Pancreas (tissue), 10 donors: Measurements from ENCODE around the gene ADAMTS19. TPM values are rescaled to one million over a fixed set of nuclear protein-coding genes. Genes with fewer than 3 reads are reported as not detected.
"Not testable (repeated sequence)": the region's sequence is repeated elsewhere in the genome, so short reads cannot be mapped to it uniquely, and the experiment has no call there.

Experiments
- ATAC-seq, 4 donors: fragments of 200-7000 bp; cut with Tn5 transposase; one replicate each; pipeline versions ENCODE4 v1.8.0 to v1.9.1; 2020; ENCODE audit warnings: mild to moderate bottlenecking in 4 of 4, moderate library complexity in 4 of 4
- DNase-seq, 6 donors: peaks; one replicate each; pipeline ENCODE4 v3.0.0-alpha.2; 2020
- FAIRE-seq: peaks from 2 replicates; lab custom pipeline; 2012; peaks lifted over from hg19 to GRCh38; lab: Jason Lieb, UNC
- H3K27ac ChIP-seq, 4 donors: fragments of 200-600 bp; sonication (generic); 1 replicate in 3 of 4; 2 replicates in 1 of 4; pipeline versions ENCODE4 v1.5.0 to v1.8.0; 2020
- H3K27me3 ChIP-seq, 4 donors: fragments of 200-600 bp; one replicate each; pipeline ENCODE4 v1.8.0; 2021
- H3K36me3 ChIP-seq, 3 donors: fragments of 200-600 bp; sonication (generic) in 1 of 3; one replicate each; pipeline versions ENCODE4 v1.5.0 to v1.8.0; 2020 to 2021
- H3K4me1 ChIP-seq, 3 donors: fragments of 200-600 bp; one replicate each; pipeline ENCODE4 v1.8.0; 2021
- H3K4me3 ChIP-seq, 4 donors: fragments of 200-600 bp; sonication (generic) in 2 of 4; one replicate each; pipeline versions ENCODE4 v1.5.0 to v1.8.0; 2020 to 2021
- H3K9me3 ChIP-seq, 4 donors: fragments of 200-600 bp; one replicate each; pipeline ENCODE4 v1.8.0; 2021
- CTCF ChIP-seq, 4 donors: fragments of 200-600 bp; sonication (generic) in 3 of 4; IDR thresholded peaks; one replicate each; pipeline versions ENCODE4 v1.5.0 to v1.8.0; 2021; ENCODE audit warnings: antibody characterized with exemption in 4 of 4
- WGBS, 2 donors: extraction: QIAGEN DNeasy Blood & Tissue Kit; methylation state at CpG; one replicate each; pipeline ENCODE4 v1.1.7; 2013; 5-methylcytosine and 5-hydroxymethylcytosine counted together
- intact Hi-C, 3 donors: fragments of 100-400 bp; cut with DNase I; formaldehyde crosslinking; loops; one replicate each; pipeline versions ENCODE4 v1.11.1 to v1.14.2; 2022
- polyA plus RNA-seq, 2 donors: library from polyadenylated mRNA; stranded (reverse); fragments of 200-250 nt; gene quantifications; one replicate each; pipeline ENCODE4 v1.2.3, GENCODE V29; 2013
- total RNA-seq, 6 donors: library from RNA; stranded (reverse); fragmentation: NEBNext Ultra II Directional in 4 of 6; extraction: Animal tissue kit (Norgen Biotek cat#: 25700) in 4 of 6; gene quantifications; one replicate each; pipeline versions ENCODE4 v1.2.1 to v1.2.4, GENCODE V29; 2021 to 2023
- donor health status: healthy with polysubstance abuse.
- donor health status: DM: no; HTN: no; CAD: no; lungs with moderate emphysema.
- donor health status: DM: no; HTN: no; CAD: no.
- donor health status: control.
- donor health status: control.
- donor health status: Bipolar disorder and iron deficiency.
- donor health status: DM: yes; HTN: yes; CAD: no.
- donor health status: DM: no; HTN: no; CAD: no.
- donor health status: DM: no; HTN: no; CAD: no.
- donor health status: DM: yes; HTN: yes; CAD: no.

Gene ADAMTS19
- total and polyA plus RNA-seq, 8 donors: 0.02 to 0.22 (median 0.08) TPM; not detected in 1

GRCh38 chr5:129419292-129419691 lies 40.8 kb upstream of the ADAMTS19 start:
- WGBS, 2 donors: 68 to 84% methylated on average over 3 of the region's 3 CpGs
- no peak for ATAC-seq

GRCh38 chr5:129425031-129425430 lies 35.1 kb upstream of the ADAMTS19 start:
- no peak for FAIRE-seq
- intact Hi-C loops: no loop called here
- TF ChIP-seq CTCF (IDR thresholded peaks at IDR 0.05): no peak

More at GRCh38 chr5:129419292-129419691, 40.8 kb upstream of the ADAMTS19 start:
- Histone ChIP-seq H3K36me3 (no peaks in the 10 kb centered on the region), H3K9me3 (no peaks in the 10 kb centered on the region), H3K27me3 (no peaks in the 10 kb centered on the region), H3K4me3 (no peak overlapping the region), H3K27ac (no peak overlapping the region), H3K4me1 (no peaks in the 10 kb centered on the region)
- TF ChIP-seq CTCF (IDR thresholded peaks at IDR 0.05): no peak
- DNase-seq (no peak), FAIRE-seq (no peak)
- intact Hi-C loops: no loop called here

GRCh38 chr5:129426071-129426470 lies 34.0 kb upstream of the ADAMTS19 start:
- no peak for TF ChIP-seq CTCF (IDR thresholded peaks at IDR 0.05)
- DNase-seq (no peak), FAIRE-seq (no peak), ATAC-seq (no peak)
- intact Hi-C loops: no loop called here
- H3K27ac ChIP-seq: no peak overlapping the region
- no peaks in the 10 kb centered on the region for H3K9me3 ChIP-seq
- no peaks in the 10 kb centered on the region for H3K27me3 ChIP-seq
- H3K36me3 ChIP-seq: no peaks in the 10 kb centered on the region
- peaks cover 0 to 5% (median 0%) of the 10 kb centered on the region in 3 donors for H3K4me1 ChIP-seq
- WGBS, 2 donors: 65 to 82% methylated on average over 1 of the region's 1 CpG
- no peak overlapping the region for H3K4me3 ChIP-seq

More at GRCh38 chr5:129425031-129425430, 35.1 kb upstream of the ADAMTS19 start:
- H3K4me3 ChIP-seq: no peak overlapping the region
- H3K9me3 ChIP-seq: no peaks in the 10 kb centered on the region
- no peak for ATAC-seq
- H3K27me3 ChIP-seq: no peaks in the 10 kb centered on the region
- peaks cover 0 to 5% (median 0%) of the 10 kb centered on the region in 3 donors for H3K4me1 ChIP-seq
- H3K27ac ChIP-seq: no peak overlapping the region
- H3K36me3 ChIP-seq: no peaks in the 10 kb centered on the region
- no peak for DNase-seq

GRCh38 chr5:129428636-129429035 lies 31.5 kb upstream of the ADAMTS19 start:
- WGBS, 2 donors: 94% methylated on average over 5 of the region's 5 CpGs
- H3K4me1 ChIP-seq, ATAC-seq, DNase-seq, H3K4me3 ChIP-seq, H3K27ac ChIP-seq, intact Hi-C loops, H3K36me3 ChIP-seq, FAIRE-seq, H3K9me3 ChIP-seq, H3K27me3 ChIP-seq: not testable (repeated sequence)

GRCh38 chr5:129431406-129431805 lies 28.7 kb upstream of the ADAMTS19 start:
- no peak for ATAC-seq
- H3K9me3 ChIP-seq: no peaks in the 10 kb centered on the region
- no peaks in the 10 kb centered on the region for H3K27me3 ChIP-seq
- no peaks in the 10 kb centered on the region for H3K36me3 ChIP-seq
- DNase-seq: no peak
- H3K27ac ChIP-seq: no peak overlapping the region
- H3K4me3 ChIP-seq: no peak overlapping the region
- intact Hi-C loops: no loop called here
- no peak for TF ChIP-seq CTCF (IDR thresholded peaks at IDR 0.05)
- no peak for FAIRE-seq
- peaks cover 0 to 3% (median 0%) of the 10 kb centered on the region in 3 donors for H3K4me1 ChIP-seq
